ENCODE measurements around the gene LAD1. TPM values are rescaled to one million over a fixed set of nuclear protein-coding genes. Genes with fewer than 3 reads are reported as not detected.

LAD1 gene
- total and polyA plus RNA-seq, 2 donors (not counting 1 experiment from before 2014, with no cell fraction given), result 0.10 TPM; not detected in 1

- peaks cover 0 to 10% (median 2%) of the 10 kb centered on the region in 4 experiments for H3K27me3 ChIP-seq (replicated peaks in 1 of 4; ENCODE audit: control extremely low read depth in 1 of 4, control insufficient read depth in 3 of 4, insufficient read depth in 4 of 4, low read length in 3 of 4)
- no peaks in the 10 kb centered on the region for H3K9me3 Mint-ChIP-seq (ENCODE audit: insufficient read depth)
- no peak overlapping the region for H3K27ac ChIP-seq (ENCODE audit: low read length in 2 of 2)
- H3K9me3 ChIP-seq (ENCODE audit: control extremely low read depth in 1 of 3, control insufficient read depth in 2 of 3, insufficient read depth in 1 of 3, low read length in 2 of 3), result peaks cover 0 to 3% (median 0%) of the 10 kb centered on the region in 3 donors
- H3K27me3 Mint-ChIP-seq, result peaks cover 39% of the 10 kb centered on the region
- H3K4me3 Mint-ChIP-seq, result no peak overlapping the region
- intact Hi-C loops (cut with micrococcal nuclease), result no loop called here
- H3K4me1 Mint-ChIP-seq, result no peaks in the 10 kb centered on the region
- no peak overlapping the region for H3K27ac Mint-ChIP-seq
- no peaks in the 10 kb centered on the region for H3K36me3 ChIP-seq (replicated peaks in 1 of 2; ENCODE audit: control extremely low read depth in 1 of 2, control insufficient read depth in 1 of 2, extremely low read depth in 1 of 2, insufficient read depth in 2 of 2, low read length in 1 of 2)
- TF ChIP-seq CTCF (IDR thresholded peaks at IDR 0.05), result no peak
- TF ChIP-seq EZH2 (IDR thresholded peaks at IDR 0.05; ENCODE audit: borderline replicate concordance, insufficient read depth, low read depth, low read length, poor library complexity, severe bottlenecking), result no peak
- no peaks in the 10 kb centered on the region for H4K20me1 ChIP-seq (ENCODE audit: control insufficient read depth, insufficient read depth, low read length, poor library complexity, severe bottlenecking)
- no peaks in the 10 kb centered on the region for H3K79me2 ChIP-seq (ENCODE audit: control insufficient read depth, insufficient read depth, low read length)
- no peak overlapping the region for H3K4me2 ChIP-seq (replicated peaks; ENCODE audit: low read depth, low read length, poor library complexity, severe bottlenecking)
- H3K4me1 ChIP-seq (ENCODE audit: control insufficient read depth in 2 of 2, insufficient read depth in 2 of 2, low read length in 2 of 2), result no peaks in the 10 kb centered on the region
- no peak for DNase-seq
- ChIA-PET POLR2A (no interaction called here), CTCF (no interaction called here)
- H3K9ac ChIP-seq (ENCODE audit: low read length), result no peak overlapping the region
- WGBS (ENCODE audit: insufficient coverage), result 30% methylated on average over 2 of the region's 2 CpGs
- no peak overlapping the region for H2AFZ ChIP-seq (ENCODE audit: insufficient read depth, low read depth, low read length, poor library complexity, severe bottlenecking)
- no peak for ATAC-seq (ENCODE audit: low read depth)
- no peak overlapping the region for H3K4me3 ChIP-seq (ENCODE audit: control extremely low read depth in 1 of 5, extremely low read depth in 1 of 5, insufficient read depth in 1 of 5, low read depth in 2 of 5, low read length in 4 of 5)
Measured at GRCh38 chr1:201346987-201347386, 52.1 kb downstream of the LAD1 start.

- Histone ChIP-seq H3K9ac (ENCODE audit: low read length) (no peak overlapping the region), H3K9me3 (ENCODE audit: control extremely low read depth in 1 of 3, control insufficient read depth in 2 of 3, insufficient read depth in 1 of 3, low read length in 2 of 3) (peaks cover 0 to 3% (median 0%) of the 10 kb centered on the region in 3 donors), H3K4me1 (ENCODE audit: control insufficient read depth in 2 of 2, insufficient read depth in 2 of 2, low read length in 2 of 2) (no peaks in the 10 kb centered on the region), H3K36me3 (replicated peaks in 1 of 2; ENCODE audit: control extremely low read depth in 1 of 2, control insufficient read depth in 1 of 2, extremely low read depth in 1 of 2, insufficient read depth in 2 of 2, low read length in 1 of 2) (no peaks in the 10 kb centered on the region), H3K27ac (ENCODE audit: low read length in 2 of 2) (no peak overlapping the region), H2AFZ (ENCODE audit: insufficient read depth, low read depth, low read length, poor library complexity, severe bottlenecking) (no peak overlapping the region), H3K4me2 (replicated peaks; ENCODE audit: low read depth, low read length, poor library complexity, severe bottlenecking) (no peak overlapping the region), H4K20me1 (ENCODE audit: control insufficient read depth, insufficient read depth, low read length, poor library complexity, severe bottlenecking) (no peaks in the 10 kb centered on the region), H3K4me3 (ENCODE audit: control extremely low read depth in 1 of 5, extremely low read depth in 1 of 5, insufficient read depth in 1 of 5, low read depth in 2 of 5, low read length in 4 of 5) (no peak overlapping the region), H3K79me2 (ENCODE audit: control insufficient read depth, insufficient read depth, low read length) (no peaks in the 10 kb centered on the region), H3K27me3 (replicated peaks in 1 of 4; ENCODE audit: control extremely low read depth in 1 of 4, control insufficient read depth in 3 of 4, insufficient read depth in 4 of 4, low read length in 3 of 4) (peaks cover 0 to 10% (median 2%) of the 10 kb centered on the region in 4 experiments)
- no peaks in the 10 kb centered on the region for H3K9me3 Mint-ChIP-seq (ENCODE audit: insufficient read depth)
- WGBS (ENCODE audit: insufficient coverage), result 80% methylated on average over 3 of the region's 5 CpGs
- ChIA-PET CTCF (no interaction called here), POLR2A (no interaction called here)
- H3K27me3 Mint-ChIP-seq, result peaks cover 35% of the 10 kb centered on the region
- no peak overlapping the region for H3K4me3 Mint-ChIP-seq
- intact Hi-C loops (cut with micrococcal nuclease), result no loop called here
- no peaks in the 10 kb centered on the region for H3K4me1 Mint-ChIP-seq
- ATAC-seq (ENCODE audit: low read depth) (no peak), DNase-seq (no peak)
- TF ChIP-seq CTCF (IDR thresholded peaks at IDR 0.05) (no peak), EZH2 (IDR thresholded peaks at IDR 0.05; ENCODE audit: borderline replicate concordance, insufficient read depth, low read depth, low read length, poor library complexity, severe bottlenecking) (no peak)
- no peak overlapping the region for H3K27ac Mint-ChIP-seq
Measured at GRCh38 chr1:201346337-201346939, 52.7 kb downstream of the LAD1 start.

Data from B cell (primary cell).